Ammon's horn (tissue), 1 donor: Measurements from ENCODE around the gene DEAF1.
"Not testable (repeated sequence)": the region's sequence is repeated elsewhere in the genome, so short reads cannot be mapped to it uniquely, and the experiment has no call there.

Source experiments
- DNase-seq: peaks from one replicate; pipeline ENCODE4 v3.0.0-alpha.2; 2016; ENCODE audit warnings: low spot score

The DEAF1 gene

DNA sequence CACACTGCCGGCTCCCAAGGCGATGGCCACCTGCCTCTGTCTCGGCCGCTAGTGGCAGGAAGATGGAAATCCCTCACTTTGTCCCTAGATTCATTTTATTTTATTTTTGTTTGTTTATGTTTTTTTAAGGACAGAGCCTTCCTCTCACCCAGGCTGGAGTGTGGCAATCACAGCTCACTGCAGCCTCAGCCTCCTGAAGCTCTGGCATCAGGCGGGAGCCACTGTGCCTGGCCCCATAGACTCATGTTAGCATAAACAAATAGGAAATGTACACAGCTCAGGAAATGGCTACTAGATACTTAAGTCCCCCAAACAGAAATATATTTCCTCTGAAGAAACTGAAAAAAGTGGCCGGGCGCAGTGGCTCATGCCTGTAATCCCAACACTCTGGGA, 4.1 kb upstream of the DEAF1 start:
- no peak for DNase-seq

DNA sequence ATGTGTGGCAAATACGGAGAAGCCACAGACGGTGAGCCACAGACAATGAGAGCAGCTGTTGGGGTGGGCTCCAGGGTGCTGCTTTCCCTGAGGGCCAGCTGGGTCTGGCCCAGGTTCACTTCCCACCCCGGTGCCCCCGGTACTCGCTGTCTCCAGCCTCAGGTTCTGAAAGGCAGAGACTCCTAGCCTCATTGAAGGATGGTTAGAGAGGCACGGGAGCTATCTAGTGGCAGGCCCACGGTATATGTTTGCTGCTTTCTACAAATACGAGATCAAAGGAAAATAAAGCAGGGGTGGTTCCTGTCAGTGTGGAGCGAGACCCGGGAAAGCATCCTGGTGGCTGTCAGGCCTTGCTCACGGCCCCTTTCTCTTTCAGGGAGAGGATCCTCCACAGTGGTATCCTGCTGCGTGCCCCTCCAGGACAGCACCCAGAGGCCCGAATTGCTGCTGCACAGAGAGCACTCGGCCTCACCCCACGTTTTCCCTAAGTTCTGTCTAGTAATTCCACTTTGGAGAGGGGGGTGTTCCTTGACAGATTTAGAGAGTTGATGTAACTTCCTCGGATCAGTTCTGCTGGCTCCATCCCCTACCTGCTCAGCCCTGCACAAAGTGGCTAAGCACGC, 3.6 kb upstream of the DEAF1 start:
- no peak for DNase-seq

DNA sequence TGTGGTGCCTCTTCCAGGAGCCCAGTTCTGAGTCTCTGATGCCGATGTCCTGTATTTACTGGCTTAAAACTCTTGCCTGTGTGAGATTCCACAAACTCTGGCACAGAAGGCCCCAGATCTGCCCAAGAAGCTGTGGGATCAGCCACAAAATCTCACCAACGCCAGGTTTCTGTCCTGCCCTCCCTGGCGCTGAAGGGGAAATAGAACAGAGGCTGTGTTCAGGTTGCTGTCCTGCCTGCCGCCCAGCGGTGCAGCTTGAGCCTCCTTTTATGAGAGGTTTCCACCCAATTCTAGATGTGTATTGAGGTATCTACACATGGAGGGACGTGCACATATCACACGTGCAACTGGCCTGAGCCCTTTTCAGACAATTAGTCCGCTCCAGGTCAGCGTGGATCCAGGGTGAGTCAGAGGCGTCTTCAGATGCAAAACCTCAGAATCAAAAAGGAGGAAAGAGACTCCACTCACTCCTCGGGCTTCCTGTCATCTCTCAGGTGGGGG, 2.8 kb upstream of the DEAF1 start:
- DNase-seq: no peak

DNA sequence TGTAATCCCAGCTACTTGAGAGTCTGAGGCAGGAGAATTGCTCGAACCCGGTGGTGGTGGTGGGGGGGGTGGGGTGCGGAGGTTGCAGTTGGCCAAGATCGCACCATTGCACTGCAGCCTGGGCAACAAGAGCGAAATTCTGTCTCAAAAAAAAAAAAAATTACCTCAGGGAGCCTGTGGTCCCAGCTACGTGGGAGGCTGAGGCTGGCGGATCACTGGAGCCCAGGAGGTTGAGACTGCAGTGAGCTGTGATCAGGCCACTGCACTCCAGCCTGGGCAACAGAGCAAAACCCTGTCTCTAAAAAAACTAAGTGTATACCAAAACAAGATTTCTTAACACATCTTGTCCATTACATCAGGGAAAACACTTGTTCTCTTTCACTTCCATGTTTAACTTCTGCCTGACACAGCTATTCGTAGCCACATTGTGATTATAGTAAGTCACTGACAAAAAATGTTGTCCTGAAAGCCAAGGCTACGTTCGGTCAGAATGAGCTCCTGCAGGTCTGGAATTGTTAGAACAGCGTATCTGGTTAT, 2.0 kb upstream of the DEAF1 start:
- no peak for DNase-seq

DNA sequence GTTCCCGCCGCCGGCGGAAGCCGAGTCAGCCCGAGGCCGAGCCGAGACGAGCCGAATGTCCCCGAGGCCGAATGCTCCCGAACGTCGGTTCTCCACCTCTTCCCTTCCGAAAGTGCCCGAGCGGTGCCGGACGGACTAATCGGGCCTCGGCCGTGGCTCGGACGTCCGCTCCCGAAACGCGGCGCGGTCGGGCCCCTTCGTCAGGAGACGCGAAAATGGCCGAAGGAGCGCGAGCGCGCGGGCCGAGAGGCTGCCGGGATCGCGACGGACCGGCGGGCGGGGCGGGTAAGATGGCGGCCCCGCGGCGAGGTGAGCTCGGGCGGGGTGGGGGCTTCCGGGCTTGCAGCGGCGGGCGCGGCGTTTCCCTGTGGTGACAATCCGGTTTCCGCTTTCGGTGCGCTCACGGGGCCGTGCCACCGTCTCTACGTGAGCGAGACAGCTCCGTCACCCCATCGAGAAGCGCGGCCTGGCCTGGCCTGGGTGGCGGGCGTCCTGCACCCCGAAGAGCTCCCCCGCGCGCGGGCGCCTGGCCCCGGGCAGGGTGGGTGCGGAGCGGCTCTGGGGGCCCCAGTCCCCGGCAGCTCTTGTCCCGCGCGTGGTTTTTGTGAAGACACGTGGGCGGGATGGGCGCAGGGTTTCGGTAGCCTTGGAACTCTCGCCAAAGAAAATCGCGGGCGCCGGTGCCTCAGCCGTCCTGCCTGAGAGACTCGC, 671 bp upstream of the DEAF1 start, which contains the start of gene TMEM80:
Gene TMEM80 (plus strand): TSS at position 279 of the 711 bp plus-strand sequence. CDS start 12 bp downstream, at position 291.
- peak; percentile 97 for DNase-seq

DNA sequence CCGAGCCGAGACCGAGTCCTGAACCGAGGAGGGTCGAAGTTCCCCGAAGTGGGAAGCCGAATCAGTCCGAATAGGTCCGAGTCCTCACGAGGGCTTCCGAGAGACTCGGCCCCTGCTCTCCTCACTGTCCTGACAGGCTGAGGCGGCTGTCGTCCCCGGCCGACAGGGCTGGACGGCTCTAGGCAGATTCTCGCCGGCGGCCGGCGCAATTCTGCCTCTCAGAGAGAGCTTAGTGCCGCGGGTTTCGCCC, 191 bp upstream of the DEAF1 start:
- no peak for DNase-seq

DNA sequence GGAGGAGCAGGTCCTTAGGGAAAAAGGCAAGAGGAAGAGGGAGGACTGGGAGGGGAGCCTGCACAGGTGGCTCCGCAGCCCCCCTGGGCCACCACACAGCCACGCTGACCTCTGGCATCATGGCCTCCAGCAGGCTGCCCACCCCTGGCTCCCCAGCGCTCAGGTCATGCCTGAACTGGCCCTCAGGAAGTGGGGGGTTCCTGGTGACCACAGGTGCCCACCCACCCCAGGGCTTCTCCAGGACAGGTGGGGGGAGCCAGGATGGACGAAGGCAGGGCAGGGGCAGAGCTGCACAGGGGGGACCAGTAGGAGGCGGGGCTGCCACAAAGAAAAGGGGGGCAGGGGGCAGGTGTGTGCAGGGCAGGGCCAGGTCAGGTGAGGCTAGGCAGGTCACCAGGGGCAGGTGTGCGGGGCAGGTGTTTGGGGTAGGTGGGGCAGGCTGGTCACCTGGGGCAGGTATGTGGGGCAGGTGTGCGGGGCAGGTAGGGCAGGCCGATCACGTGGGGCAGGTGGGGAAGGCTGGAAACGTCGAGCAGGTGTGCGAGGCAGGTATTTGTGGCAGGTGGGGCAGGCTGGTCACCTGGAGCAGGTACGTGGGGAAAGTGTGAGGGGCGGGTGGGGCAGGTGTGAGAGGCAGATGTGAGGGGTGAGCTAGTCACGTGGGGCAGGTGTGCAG, 997 bp downstream of the DEAF1 start:
- DNase-seq: no peak

DNA sequence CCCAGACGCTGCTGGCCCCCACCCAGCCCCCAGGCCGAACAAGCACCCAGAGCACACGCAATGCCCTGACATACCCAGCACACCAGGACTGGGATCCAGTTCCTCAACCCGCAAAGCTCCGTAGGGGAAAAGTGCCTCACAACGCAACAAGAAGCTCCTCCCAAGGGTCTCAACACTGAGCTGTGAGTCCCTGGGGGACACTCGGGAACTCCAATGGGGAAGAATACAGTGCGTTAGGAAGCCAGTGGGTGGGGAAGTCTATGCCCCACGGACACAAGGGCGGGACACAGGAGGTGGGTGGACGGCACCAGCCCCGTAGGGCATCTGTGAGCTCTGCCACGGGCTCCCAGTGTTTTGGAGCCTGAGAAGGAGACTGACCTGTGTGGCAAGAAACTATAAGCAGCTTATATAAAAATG, 1.6 kb downstream of the DEAF1 start:
- no peak for DNase-seq

DNA sequence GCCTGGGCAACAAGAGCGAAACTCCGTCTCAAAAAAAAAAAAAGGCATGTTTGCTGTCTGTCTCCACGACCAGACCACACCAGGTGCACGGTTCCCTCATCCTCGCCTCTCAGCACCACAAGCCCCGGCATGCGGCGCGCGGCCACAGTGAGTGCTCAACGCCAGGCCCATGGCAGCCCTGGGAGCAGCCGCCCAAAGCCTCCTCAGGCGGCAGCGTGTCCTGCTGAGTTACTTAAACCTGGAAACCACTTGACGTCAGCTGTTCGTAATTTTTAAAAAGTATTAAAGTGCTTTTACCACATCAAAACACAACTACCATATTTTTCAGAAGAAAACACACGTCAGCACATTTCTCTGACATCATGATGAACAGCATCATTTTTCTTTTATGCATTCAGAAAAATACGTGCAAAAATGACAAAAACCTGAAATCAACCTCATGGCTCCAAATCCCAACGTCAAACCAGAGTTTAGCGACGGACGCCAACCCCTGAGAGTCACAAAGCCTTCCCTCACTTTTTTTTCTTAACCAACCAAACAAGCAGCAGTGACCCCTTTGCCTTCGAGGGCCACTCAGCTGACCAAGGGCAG, 2.1 kb downstream of the DEAF1 start:
- DNase-seq: no peak

DNA sequence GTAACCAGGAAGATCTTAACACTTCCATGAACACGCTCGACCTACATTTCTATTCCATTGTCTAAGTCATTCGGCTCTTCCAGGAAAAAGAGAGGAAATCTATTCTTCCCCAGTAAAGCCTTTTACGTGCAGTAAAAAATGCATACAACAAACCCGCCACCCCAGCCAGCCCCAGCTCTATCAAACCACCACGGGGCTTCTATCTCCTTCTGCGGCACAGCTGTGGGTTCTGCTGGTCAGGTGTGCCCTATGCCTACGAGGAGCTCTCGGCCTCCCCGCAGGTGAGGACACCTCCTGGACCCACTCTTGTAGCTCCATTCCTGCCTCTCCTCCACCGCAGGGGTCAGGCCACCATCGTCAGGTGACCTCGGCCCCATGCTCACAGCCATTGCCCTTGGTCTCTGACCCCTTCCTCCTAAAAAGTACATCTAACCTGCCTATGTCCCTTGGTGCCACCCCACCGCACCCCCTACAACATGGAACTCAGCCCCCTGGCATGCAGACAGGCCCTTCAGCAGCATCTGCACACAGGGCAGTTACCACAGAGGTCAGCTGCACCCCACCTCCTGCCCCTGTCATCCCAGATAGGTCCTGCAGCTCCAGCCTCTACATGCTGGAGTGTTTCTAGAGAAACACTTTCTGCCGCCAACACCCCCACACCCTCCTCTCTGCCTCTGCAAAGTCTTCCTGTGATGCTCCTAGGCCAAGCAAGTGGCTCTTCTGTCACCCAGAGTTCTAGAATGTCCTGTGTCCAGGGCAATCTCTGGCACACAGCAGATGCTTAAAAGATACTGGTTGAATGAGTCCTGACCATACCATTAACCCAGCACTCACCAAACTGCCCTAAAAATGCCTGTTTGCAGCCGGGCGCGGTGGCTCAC, 3.1 kb downstream of the DEAF1 start:
- no peak for DNase-seq

DNA sequence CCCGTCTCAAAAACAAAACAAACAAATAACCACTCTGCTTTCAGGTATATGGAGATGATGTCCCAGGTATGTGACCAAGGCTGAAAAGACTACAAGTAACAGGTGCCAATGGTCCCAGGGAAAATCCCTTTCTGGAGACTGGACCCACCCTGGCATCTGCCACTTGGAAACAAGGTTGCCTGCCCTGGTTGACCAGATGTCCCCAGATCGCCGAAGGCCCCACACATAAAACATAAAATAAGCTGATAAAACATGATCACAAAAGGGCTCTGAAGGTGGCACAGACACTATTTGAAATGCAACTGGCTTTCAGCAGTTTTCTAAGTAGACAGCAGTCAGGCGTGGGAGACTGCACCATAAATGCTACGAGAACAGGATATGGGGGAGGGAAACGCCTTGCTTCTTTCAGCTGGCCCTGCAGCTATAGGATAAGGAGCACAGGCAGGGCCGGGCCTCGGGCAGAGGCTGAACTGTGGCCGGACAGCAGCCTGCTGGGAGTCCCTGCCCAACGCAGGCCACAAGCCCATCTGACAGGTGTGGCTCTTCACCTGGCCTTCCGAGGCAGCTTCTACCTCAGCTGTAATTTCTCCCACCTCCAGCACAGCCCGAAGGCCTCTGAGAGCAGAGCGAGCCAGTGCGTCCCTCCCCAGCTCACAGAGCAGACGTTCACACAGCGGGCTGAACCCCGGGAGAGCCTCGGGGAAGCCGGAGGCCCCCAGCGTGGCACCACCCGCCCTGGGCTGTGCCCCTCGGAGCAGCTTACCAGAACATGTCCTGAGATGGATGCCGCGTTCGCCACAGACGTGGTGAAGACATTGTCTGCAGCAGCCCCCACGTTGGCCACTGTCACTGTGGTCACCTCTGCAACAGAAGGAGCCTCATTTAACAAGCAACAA, 4.0 kb downstream of the DEAF1 start:
- no peak for DNase-seq

DNA sequence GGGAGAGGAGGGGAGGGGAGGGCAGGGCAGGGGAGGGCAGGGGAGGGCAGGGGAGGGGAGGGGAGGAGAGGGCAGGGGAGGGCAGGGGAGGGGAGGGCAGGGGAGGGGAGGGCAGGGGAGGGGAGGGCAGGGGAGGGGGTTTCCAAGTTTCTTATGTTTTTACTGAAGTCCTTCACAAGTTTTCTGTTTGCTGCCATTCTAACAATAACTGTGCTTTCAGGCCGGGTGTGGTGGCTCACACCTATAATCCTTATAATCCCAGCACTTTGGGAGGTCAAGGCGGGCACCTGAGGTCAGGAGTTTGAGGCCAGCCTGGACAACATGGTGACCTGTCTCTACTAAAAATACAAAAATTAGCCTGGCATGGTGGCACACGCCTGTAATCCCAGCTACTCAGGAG, 4.8 kb downstream of the DEAF1 start:
- DNase-seq: not testable (repeated sequence)

DNA sequence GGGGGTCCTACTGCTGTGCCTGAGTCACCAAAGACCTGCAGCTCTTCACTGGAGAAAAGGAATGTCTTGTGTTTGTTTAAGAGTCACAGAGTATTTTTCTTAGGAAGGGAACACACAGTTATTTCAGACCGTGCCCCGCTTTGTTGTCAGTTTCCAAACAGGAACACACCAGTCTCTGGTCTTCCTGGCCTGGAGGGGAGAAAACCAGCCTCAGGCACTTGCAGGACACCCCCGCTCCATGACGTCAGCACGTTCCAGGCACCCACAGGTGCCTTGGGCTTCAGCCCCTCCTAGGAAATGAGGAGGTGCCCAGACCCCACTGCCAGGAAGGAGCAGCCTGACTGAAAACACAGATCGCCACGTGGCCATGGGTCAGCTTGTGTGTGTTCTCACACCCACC, 5.4 kb downstream of the DEAF1 start:
- no peak for DNase-seq

DNA sequence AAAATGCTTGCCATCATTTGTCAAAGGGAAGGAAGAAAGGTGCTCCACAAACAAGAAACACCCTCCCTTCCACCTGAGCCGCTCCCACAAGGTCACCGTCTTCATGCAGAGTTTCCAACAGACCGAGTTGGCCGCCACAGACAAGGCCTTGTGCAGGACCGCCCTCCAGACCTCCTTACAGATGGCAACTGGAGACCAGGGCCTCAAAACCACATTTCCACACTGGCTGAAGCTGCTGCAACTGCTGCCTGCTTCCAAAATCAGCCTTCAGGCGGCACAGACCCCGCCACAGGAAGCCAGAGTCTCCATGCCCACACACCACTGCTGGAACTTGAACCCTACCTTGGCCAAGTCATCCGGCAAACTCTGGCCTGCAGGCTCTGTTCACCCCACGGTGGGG, 6.3 kb downstream of the DEAF1 start:
- DNase-seq: no peak

DNA sequence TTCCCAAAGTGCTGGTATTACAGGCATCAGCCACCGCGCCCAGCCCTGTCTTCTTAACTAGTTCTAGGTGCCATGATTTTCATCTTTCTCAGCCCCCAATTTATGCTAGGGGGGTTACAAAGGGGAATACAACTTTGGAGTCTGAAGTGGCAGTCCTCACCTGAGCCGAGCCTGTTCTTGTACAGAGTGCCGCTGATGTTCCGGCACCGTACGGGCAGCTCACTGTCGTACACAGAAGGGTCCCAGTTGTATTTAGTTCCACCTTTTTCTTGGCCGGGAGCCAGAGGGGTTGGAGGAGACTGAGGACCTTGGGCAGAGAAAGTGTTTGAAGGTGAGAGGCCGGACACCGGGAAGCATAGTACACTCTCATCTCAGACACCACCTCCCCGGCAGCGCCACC, 7.3 kb downstream of the DEAF1 start:
- no peak for DNase-seq

DNA sequence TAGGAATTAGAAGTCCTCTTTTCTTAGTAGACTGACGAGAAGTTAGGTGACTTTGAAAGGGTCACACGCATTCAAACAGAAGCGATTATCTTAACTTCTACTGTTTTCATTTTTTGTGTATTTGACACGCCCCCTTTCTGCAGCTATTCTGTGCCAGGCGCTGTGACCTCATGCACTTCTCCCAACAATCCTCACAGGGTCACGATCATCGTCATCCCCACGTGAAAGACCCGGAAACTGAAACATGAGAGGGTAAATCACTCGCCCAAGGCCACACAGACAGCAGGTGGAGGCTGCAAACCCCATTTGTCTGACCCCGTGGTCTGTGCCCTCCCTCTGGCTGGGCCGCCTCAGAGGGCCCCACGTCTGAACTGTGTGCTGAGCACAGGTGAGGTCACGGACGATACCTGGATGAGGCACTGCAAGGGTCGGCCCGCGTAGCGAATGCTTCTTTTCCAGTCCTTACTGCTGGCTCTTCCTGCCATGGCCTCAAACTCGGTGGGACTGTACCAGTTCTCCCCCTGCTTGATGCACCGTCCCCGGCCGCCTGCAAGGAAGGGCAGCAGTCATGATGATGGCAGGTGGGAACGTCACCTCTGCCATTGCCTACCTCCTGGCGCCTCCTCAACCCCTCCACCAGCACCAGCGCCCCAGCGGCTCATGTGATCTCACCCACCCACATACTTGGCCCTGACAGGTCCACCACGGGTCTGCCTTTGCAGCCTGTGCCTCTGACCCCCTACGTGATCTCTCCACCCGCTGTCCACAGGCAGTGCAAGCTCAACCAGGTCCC, 8.4 kb downstream of the DEAF1 start:
- DNase-seq: no peak

DNA sequence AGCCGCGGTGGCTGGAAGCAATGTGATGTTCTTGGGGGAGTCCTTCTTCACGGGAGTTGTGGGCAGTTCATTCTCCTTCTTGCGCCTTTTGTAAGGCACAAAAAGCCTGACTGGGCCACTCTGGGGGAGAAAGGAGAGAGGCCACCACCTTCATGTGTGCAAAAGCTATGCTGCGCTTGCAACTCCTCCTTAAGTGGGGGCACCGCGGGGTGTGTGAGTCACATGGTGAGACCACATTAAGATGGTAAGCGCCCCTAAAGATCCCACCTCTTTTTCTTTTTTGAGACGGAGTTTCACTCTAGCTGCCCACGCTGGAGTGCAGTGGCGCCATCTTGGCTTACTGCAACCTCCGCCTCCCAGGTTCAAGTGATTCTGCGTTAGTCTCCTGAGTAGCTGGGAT, 14.1 kb downstream of the DEAF1 start:
- no peak for DNase-seq

DNA sequence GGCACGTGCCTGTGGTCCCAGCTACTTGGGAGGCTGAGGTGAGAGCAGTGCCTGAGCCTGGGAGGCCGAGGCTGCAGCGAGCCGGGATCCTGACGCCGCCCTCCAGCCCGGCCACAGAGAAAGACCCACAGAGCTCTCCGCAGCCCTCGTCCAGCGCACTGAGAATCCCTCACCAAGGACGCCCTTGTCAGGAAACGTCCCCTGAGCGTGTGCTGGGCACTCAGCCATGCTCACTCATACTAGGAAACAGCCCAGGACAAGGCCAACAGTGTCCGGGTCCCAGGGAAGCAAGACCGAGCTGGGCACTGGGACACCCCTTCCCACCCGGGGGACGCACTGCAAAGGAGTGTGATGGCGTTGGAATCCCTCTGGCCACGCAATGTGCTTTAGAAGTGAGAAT, 14.5 kb downstream of the DEAF1 start:
- DNase-seq: no peak

DNA sequence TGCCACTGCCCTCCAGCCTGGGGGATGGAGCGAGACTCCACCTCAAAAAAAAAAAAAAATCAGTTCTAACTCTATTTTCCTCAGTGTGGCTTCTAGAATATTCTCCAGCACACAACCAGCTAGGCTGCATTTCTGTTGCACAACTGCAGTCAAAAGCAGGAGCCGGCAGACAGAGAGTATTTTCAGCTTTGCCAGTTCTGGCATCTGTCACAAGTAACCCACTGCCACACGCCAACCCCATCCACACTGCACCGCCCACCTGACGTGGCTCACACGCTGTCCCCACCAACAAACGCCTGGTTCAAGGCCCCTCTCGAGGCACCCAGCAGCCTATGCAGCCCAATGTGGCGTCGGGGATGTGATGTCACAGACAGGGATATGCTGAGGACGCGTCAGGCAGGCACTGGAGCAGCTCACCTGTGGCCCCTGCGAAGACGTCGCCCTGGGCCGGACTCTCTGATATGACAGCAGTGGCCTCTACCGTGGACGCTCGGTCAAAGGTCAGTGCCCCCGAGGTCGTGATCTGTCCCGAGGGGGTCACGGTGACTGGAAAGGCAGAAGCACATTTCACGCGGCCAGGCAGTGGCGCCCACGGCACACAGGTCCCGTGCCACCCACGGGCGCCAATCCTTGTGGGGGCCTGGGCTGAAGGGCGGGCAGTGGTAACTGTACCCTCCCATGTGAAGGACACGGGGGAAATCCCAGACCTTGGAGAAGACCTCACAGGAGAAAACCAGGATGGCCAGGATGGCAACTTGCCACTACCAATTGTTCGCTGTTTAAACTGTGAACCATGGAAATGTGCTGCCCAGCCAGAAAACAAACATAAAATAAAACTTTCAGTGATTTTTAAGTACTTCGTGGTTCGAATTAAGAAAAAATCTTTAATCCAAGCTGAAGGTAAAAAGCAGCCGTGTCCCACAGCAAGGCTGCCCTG, 15.5 kb downstream of the DEAF1 start:
- no peak for DNase-seq
